NCI-H1417 treated with DMSO at 0.1 percent for 48 hours (cell line): ENCODE measurements around the gene CDC6.

Experiments
- DNase-seq: peaks from one replicate; lab custom pipeline; 2025; lab: John Stamatoyannopoulos, UW

Gene CDC6

GRCh38 chr17:40287494-40288369 is at the start of gene CDC6:
TSS of gene CDC6 (plus strand) at chr17:40287879. CDS start at chr17:40289421, 1,542 bp downstream.
- DNase-seq = peak; percentile 97

- DNase-seq = no peak
Measured at GRCh38 chr17:40241252-40241834, 46.3 kb upstream of the CDC6 start.

GRCh38 chr17:40242774-40243173 is 44.9 kb upstream of the CDC6 start:
- no peak for DNase-seq

- no peak for DNase-seq
Measured at GRCh38 chr17:40243761-40244160, 43.9 kb upstream of the CDC6 start.

GRCh38 chr17:40244255-40244654 is 43.4 kb upstream of the CDC6 start:
- no peak for DNase-seq

- no peak for DNase-seq
Measured at GRCh38 chr17:40247926-40248495, 39.7 kb upstream of the CDC6 start.

GRCh38 chr17:40248507-40248906 is 39.2 kb upstream of the CDC6 start:
- DNase-seq = no peak

GRCh38 chr17:40251576-40251975 is 36.1 kb upstream of the CDC6 start:
- no peak for DNase-seq

- no peak for DNase-seq
Measured at GRCh38 chr17:40253565-40253964, 34.1 kb upstream of the CDC6 start.

- no peak for DNase-seq
Measured at GRCh38 chr17:40259505-40259904, 28.2 kb upstream of the CDC6 start.

GRCh38 chr17:40260528-40260927 is 27.2 kb upstream of the CDC6 start:
- DNase-seq = no peak

- no peak for DNase-seq
Measured at GRCh38 chr17:40264458-40265185, 23.1 kb upstream of the CDC6 start.

GRCh38 chr17:40265337-40265736 is 22.3 kb upstream of the CDC6 start:
- no peak for DNase-seq

GRCh38 chr17:40266882-40267281 is 20.8 kb upstream of the CDC6 start:
- no peak for DNase-seq

- DNase-seq = no peak
Measured at GRCh38 chr17:40268141-40268712, 19.5 kb upstream of the CDC6 start.

- DNase-seq = no peak
Measured at GRCh38 chr17:40278414-40278813, 9.3 kb upstream of the CDC6 start.

- DNase-seq = no peak
Measured at GRCh38 chr17:40279402-40279801, 8.3 kb upstream of the CDC6 start.

GRCh38 chr17:40281663-40282062 is 6.0 kb upstream of the CDC6 start:
- DNase-seq = no peak

- DNase-seq = no peak
Measured at GRCh38 chr17:40283662-40284061, 4.0 kb upstream of the CDC6 start.

- no peak for DNase-seq
Measured at GRCh38 chr17:40284085-40284713, 3.5 kb upstream of the CDC6 start.

GRCh38 chr17:40286473-40286872 is 1.2 kb upstream of the CDC6 start:
- DNase-seq = no peak

- no peak for DNase-seq
Measured at GRCh38 chr17:40287159-40287493, 553 bp upstream of the CDC6 start.
